Mucosa of descending colon (tissue), 3 donors: ENCODE measurements around the gene TTC7B. TPM values are rescaled to one million over a fixed set of nuclear protein-coding genes. Genes with fewer than 3 reads are reported as not detected.

Experiments
- ATAC-seq: fragments of 200-7000 bp; cut with Tn5 transposase; one replicate; pipeline ENCODE4 v1.9.1; 2020; ENCODE audit warnings: mild to moderate bottlenecking, moderate library complexity
- DNase-seq, 3 donors: peaks; one replicate each; pipeline ENCODE4 v3.0.0-alpha.2; 2020
- H3K36me3 ChIP-seq: fragments of 200-600 bp; one replicate; pipeline ENCODE4 v1.8.0; 2021; ENCODE audit warnings: low read depth, mild to moderate bottlenecking
- H3K4me1 ChIP-seq: fragments of 200-600 bp; one replicate; pipeline ENCODE4 v1.8.0; 2021; ENCODE audit warnings: low read depth, mild to moderate bottlenecking
- H3K4me3 ChIP-seq: fragments of 200-600 bp; one replicate; pipeline ENCODE4 v1.8.0; 2021; ENCODE audit warnings: mild to moderate bottlenecking
- H3K9me3 ChIP-seq: fragments of 200-600 bp; one replicate; pipeline ENCODE4 v1.8.0; 2021; ENCODE audit warnings: mild to moderate bottlenecking
- CTCF ChIP-seq: fragments of 200-600 bp; IDR thresholded peaks from one replicate; pipeline ENCODE4 v1.8.0; 2022; ENCODE audit warnings: antibody characterized with exemption, mild to moderate bottlenecking
- intact Hi-C, 2 donors: fragments of 100-400 bp; cut with DNase I in 1 of 2; cut with micrococcal nuclease in 1 of 2; formaldehyde crosslinking; loops; one replicate each; pipeline versions ENCODE4 v1.11.0 to v1.11.1; 2022; cut with DNase I, micrococcal nuclease
- total RNA-seq, 3 donors: library from RNA; stranded (reverse); fragmentation: NEBNext Ultra II Directional in 2 of 3; extraction: Animal tissue kit (Norgen Biotek cat#: 25700) in 2 of 3; gene quantifications; one replicate each; pipeline versions ENCODE4 v1.2.1 to v1.2.4, GENCODE V29; 2021 to 2023
- donor health status: DM: no; HTN: no; CAD: no; lungs with moderate emphysema.
- donor health status: DM: no; HTN: no; CAD: no.
- donor health status: DM: no; HTN: yes; CAD: no.

TTC7B gene
- total RNA-seq, 3 donors from 2014 or later, result 6.0 to 72.8 (median 10.0) TPM

- Histone ChIP-seq H3K9me3 (no peaks in the 10 kb centered on the region), H3K4me1 (peaks cover 10% of the 10 kb centered on the region), H3K4me3 (no peak overlapping the region), H3K36me3 (no peaks in the 10 kb centered on the region)
- peak in 2 of 3 donors; percentile 15 to 34 for DNase-seq
- TF ChIP-seq CTCF, result no peak
- ATAC-seq, result no peak
- intact Hi-C loops, result no loop called here
These were observed 292.0 kb downstream of the TTC7B start for GRCh38 chr14:90523961-90524875.

- H3K4me1 ChIP-seq, result peaks cover 11% of the 10 kb centered on the region
- no peak overlapping the region for H3K4me3 ChIP-seq
- H3K36me3 ChIP-seq, result no peaks in the 10 kb centered on the region
- intact Hi-C loops, result no loop called here
- no peak for ATAC-seq
- no peaks in the 10 kb centered on the region for H3K9me3 ChIP-seq
- peak in 1 of 3 donors; percentile 29 for DNase-seq
- TF ChIP-seq CTCF, result no peak
These were observed 292.7 kb downstream of the TTC7B start for GRCh38 chr14:90523544-90523943.

GRCh38 chr14:90522571-90523191 is 293.5 kb downstream of the TTC7B start:
- peak; percentile 48 for ATAC-seq
- peak in 2 of 3 donors; percentile 52 to 62 for DNase-seq
- Histone ChIP-seq H3K4me1 (peaks cover 19% of the 10 kb centered on the region), H3K36me3 (no peaks in the 10 kb centered on the region), H3K4me3 (no peak overlapping the region), H3K9me3 (no peaks in the 10 kb centered on the region)
- intact Hi-C loops, result no loop called here
- no peak for TF ChIP-seq CTCF

- intact Hi-C loops, result no loop called here
- Histone ChIP-seq H3K4me1 (peaks cover 25% of the 10 kb centered on the region), H3K4me3 (no peak overlapping the region), H3K36me3 (no peaks in the 10 kb centered on the region), H3K9me3 (no peaks in the 10 kb centered on the region)
- TF ChIP-seq CTCF, result no peak
- DNase-seq (no peak), ATAC-seq (no peak)
These were observed 294.2 kb downstream of the TTC7B start for GRCh38 chr14:90521930-90522483.

- Histone ChIP-seq H3K4me3 (no peak overlapping the region), H3K4me1 (peaks cover 32% of the 10 kb centered on the region), H3K9me3 (no peaks in the 10 kb centered on the region), H3K36me3 (no peaks in the 10 kb centered on the region)
- intact Hi-C loops, result no loop called here
- TF ChIP-seq CTCF, result no peak
- DNase-seq (no peak), ATAC-seq (no peak)
These were observed 294.9 kb downstream of the TTC7B start for GRCh38 chr14:90521084-90521929.
